ENCODE measurements around the gene SYPL2. TPM values are rescaled to one million over a fixed set of nuclear protein-coding genes. Genes with fewer than 3 reads are reported as not detected.

Gene SYPL2
- total RNA-seq, 1 donor from 2014 or later: 1.5 TPM

DNA sequence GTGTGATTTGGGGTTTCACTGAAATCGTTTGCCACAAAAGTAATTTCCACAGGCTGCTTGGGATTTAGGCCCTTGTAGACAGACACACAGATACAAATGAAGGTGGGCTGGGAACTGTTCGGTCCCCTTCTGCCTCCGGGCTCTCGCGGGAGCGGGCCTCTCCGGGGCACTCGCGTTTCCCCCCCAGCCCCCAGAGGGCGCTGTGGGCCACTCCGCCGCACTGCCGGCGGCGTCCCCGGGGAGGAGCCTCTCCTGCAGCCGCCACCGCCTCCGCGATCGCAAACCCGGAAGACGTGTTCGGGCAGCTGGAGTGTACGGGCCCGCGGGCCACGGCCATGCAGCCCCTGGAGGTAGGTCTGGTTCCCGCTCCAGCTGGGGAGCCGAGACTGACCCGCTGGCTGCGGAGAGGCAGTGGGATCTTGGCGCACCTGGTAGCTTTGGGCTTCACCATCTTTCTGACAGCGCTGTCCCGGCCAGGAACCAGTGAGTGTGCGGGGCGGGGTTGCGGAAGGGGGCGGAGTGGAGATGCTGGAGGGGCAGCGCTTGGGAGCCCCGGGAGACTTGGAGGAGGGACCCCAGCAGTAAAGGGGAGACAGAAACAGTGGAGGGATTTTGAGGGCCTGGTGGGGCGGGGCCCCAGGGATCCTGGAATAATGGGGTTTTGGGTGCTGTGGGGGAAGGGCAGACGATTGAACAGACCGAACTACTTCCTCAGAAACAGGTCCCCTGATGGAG is 27.6 kb downstream of the SYPL2 start, which contains the start of gene CYB561D1:
Gene CYB561D1 (plus strand): TSS at position 290 of the 735 bp plus-strand sequence. CDS start 46 bp downstream, at position 336.
- H3K4me3 ChIP-seq: peak within 1 kb of the TSS; percentile 59 to 65
- intact Hi-C loops (cut with DNase I): no loop called here
- no peaks in the 10 kb centered on the region for H3K27me3 ChIP-seq
- peaks cover 51% of the 10 kb centered on the region for H3K4me1 ChIP-seq
- peak within 1 kb of the TSS; percentile 76 for H3K27ac ChIP-seq
- H3K36me3 ChIP-seq: peaks cover 0 to 19% of the 10 kb centered on the region in 2 donors
- DNase-seq (ENCODE audit: extremely low spot score in 2 of 2): no peak
- TF ChIP-seq POLR2A (IDR thresholded peaks at IDR 0.05): no peak
- TF ChIP-seq CTCF (IDR thresholded peaks at IDR 0.05): peak; percentile 85 to 97 (median 86)
- peak; percentile 53 to 89 for TF ChIP-seq POLR2AphosphoS5 (IDR thresholded peaks at IDR 0.05; ENCODE audit: insufficient read depth in 1 of 2, low read depth in 1 of 2)
- H3K9me3 ChIP-seq: no peaks in the 10 kb centered on the region

GRCh38 chr1:109495738-109496137 is 29.4 kb downstream of the SYPL2 start:
- TF ChIP-seq POLR2AphosphoS5 (IDR thresholded peaks at IDR 0.05; ENCODE audit: insufficient read depth in 1 of 2, low read depth in 1 of 2) (no peak), CTCF (IDR thresholded peaks at IDR 0.05) (no peak), POLR2A (IDR thresholded peaks at IDR 0.05) (no peak)
- no peaks in the 10 kb centered on the region for H3K9me3 ChIP-seq
- peaks cover 0 to 19% of the 10 kb centered on the region in 2 donors for H3K36me3 ChIP-seq
- intact Hi-C loops (cut with DNase I): loop anchor here (5.0 kb wide), 1 partner anchor 37 kb away; no protein-coding TSS in a partner anchor
- no peak overlapping the region for H3K27ac ChIP-seq
- peaks cover 65% of the 10 kb centered on the region for H3K4me1 ChIP-seq
- no peaks in the 10 kb centered on the region for H3K27me3 ChIP-seq
- no peak overlapping the region for H3K4me3 ChIP-seq
- DNase-seq (ENCODE audit: extremely low spot score in 2 of 2): no peak

- H3K4me3 ChIP-seq: no peak overlapping the region
- no peaks in the 10 kb centered on the region for H3K9me3 ChIP-seq
- intact Hi-C loops (cut with DNase I): loop anchor here (5.0 kb wide), 1 partner anchor 35 kb away; no protein-coding TSS in a partner anchor
- peak overlapping the region; percentile 13 for H3K27ac ChIP-seq
- no peak for TF ChIP-seq POLR2A (IDR thresholded peaks at IDR 0.05)
- TF ChIP-seq POLR2AphosphoS5 (IDR thresholded peaks at IDR 0.05; ENCODE audit: insufficient read depth in 1 of 2, low read depth in 1 of 2): no peak
- no peak for TF ChIP-seq CTCF (IDR thresholded peaks at IDR 0.05)
- DNase-seq (ENCODE audit: extremely low spot score in 2 of 2): no peak
- H3K36me3 ChIP-seq: peaks cover 0 to 19% of the 10 kb centered on the region in 2 donors
- peaks cover 83% of the 10 kb centered on the region for H3K4me1 ChIP-seq
- H3K27me3 ChIP-seq: no peaks in the 10 kb centered on the region
These were observed 31.3 kb downstream of the SYPL2 start for GRCh38 chr1:109497449-109498160.

GRCh38 chr1:109498161-109498801 is 31.9 kb downstream of the SYPL2 start:
- H3K27ac ChIP-seq: peak overlapping the region; percentile 13
- H3K4me1 ChIP-seq: peaks cover 83% of the 10 kb centered on the region
- peaks cover 0 to 19% of the 10 kb centered on the region in 2 donors for H3K36me3 ChIP-seq

More at GRCh38 chr1:109498161-109498801, 31.9 kb downstream of the SYPL2 start:
- TF ChIP-seq CTCF (IDR thresholded peaks at IDR 0.05) (peak in 2 of 3 experiments; percentile 24 to 47), POLR2AphosphoS5 (IDR thresholded peaks at IDR 0.05; ENCODE audit: insufficient read depth in 1 of 2, low read depth in 1 of 2) (no peak)
- H3K9me3 ChIP-seq: no peaks in the 10 kb centered on the region
- no peak overlapping the region for H3K4me3 ChIP-seq
- H3K27me3 ChIP-seq: no peaks in the 10 kb centered on the region
- no peak for DNase-seq (ENCODE audit: extremely low spot score in 2 of 2)
- intact Hi-C loops (cut with DNase I): loop anchor here (5.0 kb wide), 1 partner anchor 34 kb away; no protein-coding TSS in a partner anchor
